HEK293T (cell line): ENCODE results near the gene BCAS1.

Source experiments
- CTCF ChIA-PET: fragments of 350-600 bp; formaldehyde crosslinking; extraction: SDS; loops from one replicate; lab custom pipeline; 2021; ENCODE audit warnings: antibody characterized with exemption, inconsistent platforms; lab: Yijun Ruan, JAX
- POLR2A ChIA-PET: fragments of 350-600 bp; formaldehyde crosslinking; extraction: SDS; loops from one replicate; lab custom pipeline; 2020; ENCODE audit warnings: antibody characterized with exemption, inconsistent platforms; lab: Yijun Ruan, JAX
- DNase-seq: peaks from one replicate; pipeline ENCODE4 v3.0.0; 2012; ENCODE audit warnings: mixed read lengths; ENCODE audit errors: extremely low spot score
- ARNT ChIP-seq: fragments of 450-650 bp; IDR thresholded peaks from 2 replicates; pipeline ENCODE4 v1.6.1; 2017; ENCODE audit warnings: mild to moderate bottlenecking
- BHLHE40 ChIP-seq: fragments of 450-650 bp; IDR thresholded peaks from 2 replicates; pipeline ENCODE4 v1.6.1; 2016; ENCODE audit warnings: mild to moderate bottlenecking, moderate library complexity, borderline replicate concordance
- CTBP1 ChIP-seq: fragments of 450-650 bp; IDR thresholded peaks from 2 replicates; pipeline ENCODE4 v1.6.1; 2016; ENCODE audit warnings: borderline replicate concordance
- ELF4 ChIP-seq: fragments of 450-650 bp; IDR thresholded peaks from 2 replicates; pipeline ENCODE4 v1.6.1; 2017; ENCODE audit warnings: antibody characterized with exemption
- FOXA1 ChIP-seq: fragments of 450-650 bp; IDR thresholded peaks from 2 replicates; pipeline ENCODE4 v1.6.1; 2016; ENCODE audit warnings: mild to moderate bottlenecking
- FOXK2 ChIP-seq: fragments of 450-650 bp; IDR thresholded peaks from 2 replicates; pipeline ENCODE4 v1.6.1; 2016; ENCODE audit warnings: mild to moderate bottlenecking
- FOXM1 ChIP-seq: fragments of 450-650 bp; IDR thresholded peaks from 2 replicates; pipeline ENCODE4 v1.6.1; 2017; ENCODE audit warnings: mild to moderate bottlenecking, borderline replicate concordance
- HDGF ChIP-seq: fragments of 450-650 bp; IDR thresholded peaks from 2 replicates; pipeline ENCODE4 v1.6.1; 2017; ENCODE audit warnings: antibody characterized with exemption, borderline replicate concordance
- L3MBTL2 ChIP-seq: fragments of 450-650 bp; conservative IDR thresholded peaks from 2 replicates; pipeline ENCODE4 v1.6.1; 2016; ENCODE audit warnings: mild to moderate bottlenecking
- LEF1 ChIP-seq: fragments of 450-650 bp; IDR thresholded peaks from 2 replicates; pipeline ENCODE4 v1.6.1; 2017; ENCODE audit warnings: mild to moderate bottlenecking, borderline replicate concordance
- NFRKB ChIP-seq: fragments of 450-650 bp; IDR thresholded peaks from 2 replicates; pipeline ENCODE4 v1.6.1; 2016; ENCODE audit warnings: mild to moderate bottlenecking, moderate library complexity
- PKNOX1 ChIP-seq: fragments of 450-650 bp; IDR thresholded peaks from 2 replicates; pipeline ENCODE4 v1.6.1; 2016
- SP1 ChIP-seq: fragments of 450-650 bp; IDR thresholded peaks from 2 replicates; pipeline ENCODE4 v1.6.1; 2017
- SUZ12 ChIP-seq: fragments of 450-650 bp; IDR thresholded peaks from 2 replicates; pipeline ENCODE4 v1.6.1; 2016; ENCODE audit warnings: mild to moderate bottlenecking
- TARDBP ChIP-seq: fragments of 450-650 bp; IDR thresholded peaks from 2 replicates; pipeline ENCODE4 v1.6.1; 2016
- ZNF384 ChIP-seq: fragments of 450-650 bp; IDR thresholded peaks from 2 replicates; pipeline ENCODE4 v1.6.1; 2016

The BCAS1 gene

GRCh38 chr20:53949319-53949839 lies 121.0 kb downstream of the BCAS1 start:
- ChIA-PET CTCF (interaction anchor here (0.8 kb wide), 1 partner anchor 22 kb away, joined by 3 read pairs; no protein-coding TSS in a partner anchor), POLR2A (no interaction called here)
- no peak for DNase-seq
- TF ChIP-seq FOXK2 (no peak), BHLHE40 (no peak), HDGF (no peak), NFRKB (no peak), ARNT (no peak), FOXM1 (no peak), LEF1 (no peak), L3MBTL2 (no peak), ZNF384 (no peak), TARDBP (no peak), PKNOX1 (no peak), SP1 (no peak), FOXA1 (no peak), SUZ12 (no peak)

GRCh38 chr20:53948383-53949318 lies 121.7 kb downstream of the BCAS1 start:
- CTCF ChIA-PET = interaction anchor here (0.8 kb wide), 1 partner anchor 23 kb away, joined by 3 read pairs; no protein-coding TSS in a partner anchor
- no peak for DNase-seq
- POLR2A ChIA-PET = no interaction called here
- TF ChIP-seq SUZ12 (no peak), HDGF (no peak), FOXM1 (no peak), NFRKB (no peak), ELF4 (no peak), L3MBTL2 (no peak)

- no peak for DNase-seq
- CTCF ChIA-PET = no interaction called here
- POLR2A ChIA-PET = no interaction called here
- TF ChIP-seq ELF4 = no peak
- no peak for TF ChIP-seq PKNOX1
- no peak for TF ChIP-seq CTBP1
- no peak for TF ChIP-seq NFRKB
Observed at GRCh38 chr20:53947501-53948195, 122.7 kb downstream of the BCAS1 start.

GRCh38 chr20:53946106-53946505 lies 124.3 kb downstream of the BCAS1 start:
- no peak for TF ChIP-seq FOXA1
- TF ChIP-seq SP1 = no peak
- TF ChIP-seq PKNOX1 = no peak
- TF ChIP-seq ELF4 = no peak
- TF ChIP-seq L3MBTL2 = no peak
- no peak for TF ChIP-seq ARNT
- no peak for TF ChIP-seq CTBP1
- no peak for TF ChIP-seq LEF1
- TF ChIP-seq FOXM1 = no peak
- no peak for TF ChIP-seq FOXK2
- TF ChIP-seq BHLHE40 = no peak
- TF ChIP-seq HDGF = no peak
- no peak for TF ChIP-seq TARDBP
- no peak for TF ChIP-seq NFRKB
- no peak for TF ChIP-seq ZNF384
- TF ChIP-seq SUZ12 = no peak
- POLR2A ChIA-PET = no interaction called here
- CTCF ChIA-PET = no interaction called here
- DNase-seq = no peak

- POLR2A ChIA-PET = no interaction called here
- CTCF ChIA-PET = no interaction called here
Observed at GRCh38 chr20:53945478-53945877, 124.9 kb downstream of the BCAS1 start.

More at GRCh38 chr20:53945478-53945877, 124.9 kb downstream of the BCAS1 start:
- DNase-seq = no peak
- no peak for TF ChIP-seq LEF1
- TF ChIP-seq BHLHE40 = no peak
- TF ChIP-seq L3MBTL2 = no peak
- TF ChIP-seq FOXK2 = no peak
- TF ChIP-seq SUZ12 = no peak
- no peak for TF ChIP-seq FOXM1
- TF ChIP-seq PKNOX1 = no peak
- no peak for TF ChIP-seq NFRKB
- no peak for TF ChIP-seq ARNT
- no peak for TF ChIP-seq HDGF
- TF ChIP-seq FOXA1 = no peak
- no peak for TF ChIP-seq ZNF384
- no peak for TF ChIP-seq CTBP1
- no peak for TF ChIP-seq SP1
- no peak for TF ChIP-seq TARDBP
- TF ChIP-seq ELF4 = no peak
